ENCODE data around the gene C1QTNF5.
A peak's percentile ranks its signal among the peaks of the same experiment; 100 is the strongest.

C1QTNF5 gene

DNA sequence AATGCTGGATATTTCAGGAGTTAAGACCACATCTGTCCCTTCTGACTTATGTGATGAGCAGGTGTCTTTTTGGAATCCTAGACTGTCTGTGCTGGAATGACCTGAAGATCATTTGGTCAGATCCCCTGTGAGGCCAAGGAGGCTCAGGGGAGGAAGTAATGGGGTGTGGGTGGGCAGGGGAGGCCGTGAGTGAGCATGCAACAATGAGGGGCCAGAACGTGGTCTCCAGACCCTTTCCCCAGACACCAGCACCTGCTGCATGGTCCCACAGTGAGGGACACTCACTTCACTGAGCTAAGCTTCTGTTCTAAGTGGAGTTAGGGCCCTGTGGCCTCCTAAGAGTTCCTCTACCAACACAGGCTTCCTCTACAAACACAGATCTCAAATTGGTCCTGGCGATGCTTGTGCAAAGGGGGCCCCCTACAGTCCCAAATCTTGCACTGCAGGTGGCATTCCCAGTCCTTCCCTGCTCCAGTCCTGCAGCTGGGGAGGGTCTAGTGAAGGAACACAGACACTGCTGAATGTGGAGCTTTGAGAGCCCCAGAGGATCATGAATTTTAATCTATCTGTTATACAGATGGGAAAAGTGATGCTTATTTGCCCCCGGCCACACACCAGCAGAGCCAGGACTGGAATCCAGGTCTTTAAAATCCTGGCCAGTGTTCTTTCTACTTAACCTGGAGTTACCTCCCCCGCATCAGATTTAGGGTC lies 33.4 kb upstream of the C1QTNF5 start:
- no peak for DNase-seq (ENCODE audit: low read depth)

DNA sequence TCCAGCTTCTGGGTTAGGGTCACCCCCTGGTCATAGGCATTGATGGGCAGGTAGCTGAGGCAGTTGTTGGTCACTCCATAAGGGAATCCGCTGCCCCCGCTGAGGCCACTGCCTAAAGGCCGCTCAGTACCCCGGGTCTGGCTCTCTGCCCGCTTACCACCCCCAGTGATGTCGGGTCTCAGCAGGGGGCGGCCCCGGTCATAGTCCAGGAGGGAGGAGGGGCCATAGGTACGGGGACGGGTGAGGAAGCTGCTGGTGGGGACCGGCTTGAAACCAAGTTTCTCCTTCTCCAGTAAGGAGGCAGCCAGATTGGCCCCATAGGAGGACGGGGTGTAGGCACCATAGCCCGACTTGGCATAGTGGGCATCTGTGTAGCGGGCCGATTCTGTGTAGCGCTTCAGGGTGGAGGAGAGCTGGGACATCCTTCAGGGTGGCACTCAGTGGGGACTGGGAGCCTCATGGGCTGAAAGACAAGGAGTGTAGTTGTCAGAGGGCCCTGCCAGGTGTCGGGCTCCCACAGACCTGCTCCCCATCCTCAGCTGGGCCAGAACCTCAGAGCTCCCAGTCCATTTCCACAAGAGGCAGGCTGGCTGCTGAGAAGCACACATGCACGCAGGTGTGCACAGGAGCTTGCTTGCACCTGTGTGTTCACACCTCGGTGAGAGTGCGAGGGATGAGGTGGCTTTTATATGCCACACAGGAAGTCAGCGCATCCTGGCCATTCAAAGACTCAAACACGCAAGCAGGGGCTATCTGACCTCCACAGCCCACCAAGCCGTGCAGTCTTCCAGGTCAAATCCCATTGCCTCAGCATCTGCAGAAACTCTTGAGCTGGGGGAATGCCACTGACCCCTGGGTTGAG lies 32.6 kb upstream of the C1QTNF5 start:
- no peak overlapping the region for H3K4me3 ChIP-seq (ENCODE audit: low read depth, low read length)
- DNase-seq (ENCODE audit: low read depth) = no peak

More for the DNA sequence above, 33.4 kb upstream of the C1QTNF5 start:
- no peak overlapping the region for H3K4me3 ChIP-seq (ENCODE audit: low read depth, low read length)

DNA sequence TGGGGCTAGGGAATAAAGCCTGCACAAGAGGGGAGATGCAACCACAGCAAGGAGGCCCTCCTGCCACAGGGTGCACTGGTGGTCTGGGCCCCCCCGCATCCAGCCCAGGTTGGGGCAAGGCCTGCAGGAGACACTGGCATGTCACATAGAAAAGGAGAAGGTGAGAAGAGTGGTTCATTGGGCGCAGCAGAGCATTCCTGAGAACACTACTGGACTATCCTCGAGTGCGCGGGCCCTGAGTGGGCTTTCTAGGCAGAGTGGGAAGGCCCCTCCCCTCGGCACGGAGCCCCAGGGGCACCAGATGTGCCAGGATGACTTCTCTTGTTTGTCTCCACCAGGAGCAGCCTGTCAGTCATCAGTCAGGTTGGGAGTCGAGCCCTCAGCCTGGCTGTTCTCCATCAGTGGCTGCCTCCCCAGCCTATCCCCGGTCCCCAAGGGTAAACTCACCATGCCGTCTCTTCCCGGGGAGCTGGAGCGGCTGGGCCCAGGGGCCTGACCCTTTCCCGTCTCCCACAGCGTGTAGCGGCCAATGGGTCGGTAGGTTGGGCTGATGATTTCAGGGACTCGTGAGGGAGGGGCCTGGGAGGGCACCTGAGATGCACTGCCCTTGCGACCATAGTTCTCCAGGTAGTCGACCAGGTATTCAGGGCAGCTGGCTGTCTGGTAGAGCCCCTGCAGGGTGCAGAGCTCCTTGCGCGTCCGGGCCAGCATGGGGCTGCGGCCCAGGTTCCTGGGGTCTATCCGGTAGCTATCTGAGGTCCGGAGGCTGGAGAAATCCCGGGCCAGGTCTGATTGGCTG lies 31.8 kb upstream of the C1QTNF5 start:
- no peak overlapping the region for H3K4me3 ChIP-seq (ENCODE audit: low read depth, low read length)
- no peak for DNase-seq (ENCODE audit: low read depth)

DNA sequence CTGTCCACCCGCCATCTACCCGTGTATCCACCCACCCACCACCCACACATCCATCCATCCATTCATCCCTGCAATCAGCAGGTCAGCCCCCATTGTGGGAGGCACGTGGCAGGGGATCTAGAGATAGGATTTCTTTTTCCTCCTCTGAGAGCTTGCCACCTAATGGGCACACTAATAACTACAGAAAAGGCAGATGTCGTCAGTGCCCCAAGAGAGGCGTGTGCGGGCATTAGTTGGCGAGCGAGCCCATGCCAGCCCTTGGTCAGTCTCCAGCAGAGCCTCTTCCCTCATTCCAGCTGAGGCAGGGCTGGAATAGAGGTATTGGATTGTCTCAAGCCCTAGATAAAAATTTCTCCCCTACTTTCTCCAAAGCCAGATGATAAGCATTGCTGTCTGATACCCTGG lies 31.1 kb upstream of the C1QTNF5 start:
- no peak overlapping the region for H3K4me3 ChIP-seq (ENCODE audit: low read depth, low read length)
- DNase-seq (ENCODE audit: low read depth) = no peak

DNA sequence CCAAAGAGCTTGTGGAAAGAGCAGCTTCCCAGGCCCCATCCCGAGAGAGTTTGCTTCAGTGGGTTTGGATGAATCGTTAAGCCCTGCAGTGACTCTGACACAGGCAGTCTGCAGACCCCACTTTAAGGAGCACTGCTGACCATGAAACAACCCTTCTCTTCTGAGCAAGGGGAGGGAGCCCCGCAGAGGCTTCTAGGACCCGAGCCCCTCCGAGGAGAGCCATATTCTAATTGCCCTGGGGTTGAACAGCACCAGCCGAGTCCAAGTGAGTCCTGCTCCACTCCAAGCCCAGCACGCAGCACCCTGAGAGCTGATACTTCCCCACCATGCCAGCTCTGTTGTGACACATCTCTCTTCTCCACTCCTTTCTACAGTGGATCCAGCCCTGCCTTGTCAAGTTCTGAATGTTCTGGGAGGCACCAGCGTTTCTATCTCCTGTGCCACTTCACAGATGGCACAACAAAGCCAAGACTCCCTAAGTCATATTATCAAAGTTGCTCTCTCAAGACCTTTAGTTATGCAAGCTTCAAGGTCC lies 30.5 kb upstream of the C1QTNF5 start:
- no peak for DNase-seq (ENCODE audit: low read depth)

DNA sequence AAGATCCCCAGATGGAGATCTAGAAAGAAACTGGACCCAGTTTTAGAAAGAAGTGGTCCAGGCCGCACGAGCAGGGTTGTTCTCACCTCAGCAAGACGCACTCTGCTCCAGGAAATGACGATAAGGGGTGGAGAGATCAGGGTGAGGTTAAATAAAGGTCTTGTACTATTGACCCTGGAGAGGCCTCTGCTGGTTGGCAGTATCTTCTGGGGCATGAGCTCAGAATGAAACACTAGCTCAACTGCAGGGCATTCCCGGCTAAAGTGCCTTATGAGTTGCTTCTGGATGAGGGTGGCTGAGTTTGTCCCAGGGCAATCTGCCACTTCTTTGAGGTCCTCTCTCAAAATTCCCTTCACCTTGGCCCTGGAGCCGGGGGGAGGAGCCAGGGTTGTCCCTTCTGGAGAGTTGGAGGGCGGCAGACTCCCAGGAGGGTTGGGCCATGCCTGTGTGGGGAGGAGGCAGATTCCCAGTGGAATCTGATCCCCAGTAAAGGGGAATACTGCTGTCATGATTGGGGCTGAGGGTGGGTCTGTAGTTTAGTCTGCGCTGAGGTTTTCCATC lies 29.9 kb upstream of the C1QTNF5 start:
- no peak for DNase-seq (ENCODE audit: low read depth)
- no peak overlapping the region for H3K4me3 ChIP-seq (ENCODE audit: low read depth, low read length)

More for the DNA sequence above, 30.5 kb upstream of the C1QTNF5 start:
- H3K4me3 ChIP-seq (ENCODE audit: low read depth, low read length) = no peak overlapping the region

DNA sequence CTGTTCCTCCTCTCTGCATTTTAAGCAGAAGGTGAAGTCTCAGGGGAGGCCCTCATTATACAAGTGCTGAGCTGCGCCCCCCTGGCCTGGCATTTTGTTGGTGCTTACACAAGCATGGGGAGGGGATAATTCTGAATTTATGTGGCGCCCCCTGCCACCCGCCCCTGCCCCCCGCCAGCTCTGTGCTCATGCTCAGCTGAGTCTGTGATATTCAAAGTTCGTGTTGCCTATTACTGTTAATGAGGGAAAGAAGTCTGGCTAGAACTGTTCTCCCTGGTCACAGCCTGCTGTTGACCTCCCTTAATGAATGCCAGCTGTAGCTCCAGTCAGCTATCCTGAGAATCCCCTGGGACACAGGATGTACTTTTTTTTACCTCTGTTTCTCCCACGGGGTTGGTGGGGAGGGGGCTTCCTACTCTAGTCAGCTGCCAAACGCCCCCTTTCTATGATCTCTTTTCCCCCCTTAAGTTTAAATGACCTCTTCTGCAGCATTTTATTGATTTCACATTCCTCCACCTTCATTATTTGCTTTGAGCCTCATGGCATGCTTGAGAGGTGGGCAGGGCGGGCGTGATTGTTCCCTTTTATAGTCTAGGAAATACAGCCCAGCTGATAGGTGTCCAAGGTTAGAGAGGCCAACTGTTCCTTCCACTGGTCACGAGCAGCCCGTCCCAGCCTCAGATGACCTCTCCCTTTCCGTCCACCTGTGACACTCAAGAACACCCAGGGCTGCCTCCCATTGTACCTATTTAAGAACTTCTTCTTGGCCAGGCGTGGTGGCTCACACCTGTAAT lies 28.6 kb upstream of the C1QTNF5 start:
- DNase-seq (ENCODE audit: low read depth) = no peak
- H3K4me3 ChIP-seq (ENCODE audit: low read depth, low read length) = no peak overlapping the region

DNA sequence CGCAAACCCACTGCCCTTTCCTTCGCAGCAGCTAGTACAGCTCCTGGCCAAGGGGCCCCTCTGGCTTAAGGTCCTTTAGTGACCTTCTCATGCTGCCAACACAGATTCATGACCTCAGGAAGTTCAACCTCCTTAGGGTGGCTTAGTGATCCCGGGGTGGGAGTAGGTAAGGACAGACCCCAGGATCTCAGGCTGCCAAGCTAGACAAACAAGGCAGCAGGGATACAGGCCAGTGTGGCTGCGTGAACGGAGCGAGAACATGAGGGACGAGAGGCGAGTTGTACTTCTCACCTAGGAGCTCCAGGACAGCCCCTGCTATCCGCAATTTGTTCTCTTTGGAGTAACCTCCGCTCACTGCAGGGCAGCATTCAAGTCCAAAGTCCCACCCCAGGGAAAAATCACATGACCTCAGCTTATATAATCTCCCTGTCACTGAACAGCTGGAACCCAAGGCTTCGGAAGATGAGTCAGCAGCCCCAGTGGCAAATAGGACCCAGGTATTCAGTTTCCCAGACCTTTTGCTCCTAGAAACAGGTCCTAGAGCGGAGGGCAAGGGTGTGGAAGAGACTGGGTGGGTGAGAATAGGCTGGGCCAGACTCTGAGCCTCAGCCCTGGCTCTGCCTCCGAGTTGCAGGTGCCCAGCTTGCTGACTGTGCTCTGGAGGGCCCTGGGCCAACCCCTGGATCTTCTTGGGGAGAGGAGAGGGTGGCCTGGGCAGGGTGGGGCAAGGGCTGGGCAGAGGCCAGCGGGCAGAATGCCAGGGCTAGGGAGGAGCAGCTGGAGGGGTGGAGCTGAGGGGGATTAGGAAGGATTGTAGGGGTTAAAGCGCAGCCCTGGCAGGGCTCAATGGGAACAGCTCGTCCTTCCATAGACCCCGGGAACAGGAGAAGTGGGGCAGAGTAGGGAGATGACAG lies 27.7 kb upstream of the C1QTNF5 start:
- no peak overlapping the region for H3K4me3 ChIP-seq (ENCODE audit: low read depth, low read length)
- no peak for DNase-seq (ENCODE audit: low read depth)

DNA sequence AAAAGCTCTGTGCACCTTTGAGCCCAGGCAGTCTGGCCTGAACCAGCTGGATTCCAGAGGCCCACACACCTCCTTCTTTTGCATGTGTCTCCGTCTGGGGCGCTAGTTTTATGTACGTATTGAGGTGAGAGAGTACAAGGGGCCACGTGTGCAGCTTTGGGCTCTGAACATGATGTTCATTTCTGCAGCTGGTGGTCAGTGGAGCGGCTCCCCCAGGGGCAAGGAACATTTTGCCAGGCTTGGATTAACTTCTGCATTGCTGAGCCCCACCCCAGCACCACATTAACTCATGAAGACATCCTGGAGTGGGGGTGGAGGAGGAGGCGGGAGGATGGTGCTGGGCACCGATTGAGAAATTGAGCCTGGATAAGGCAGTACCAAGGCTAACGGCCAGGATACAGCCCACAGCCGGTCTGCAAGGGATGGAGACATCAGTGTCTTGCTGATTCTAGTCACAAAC lies 27.0 kb upstream of the C1QTNF5 start:
- no peak for DNase-seq (ENCODE audit: low read depth)
- no peak overlapping the region for H3K4me3 ChIP-seq (ENCODE audit: low read depth, low read length)

DNA sequence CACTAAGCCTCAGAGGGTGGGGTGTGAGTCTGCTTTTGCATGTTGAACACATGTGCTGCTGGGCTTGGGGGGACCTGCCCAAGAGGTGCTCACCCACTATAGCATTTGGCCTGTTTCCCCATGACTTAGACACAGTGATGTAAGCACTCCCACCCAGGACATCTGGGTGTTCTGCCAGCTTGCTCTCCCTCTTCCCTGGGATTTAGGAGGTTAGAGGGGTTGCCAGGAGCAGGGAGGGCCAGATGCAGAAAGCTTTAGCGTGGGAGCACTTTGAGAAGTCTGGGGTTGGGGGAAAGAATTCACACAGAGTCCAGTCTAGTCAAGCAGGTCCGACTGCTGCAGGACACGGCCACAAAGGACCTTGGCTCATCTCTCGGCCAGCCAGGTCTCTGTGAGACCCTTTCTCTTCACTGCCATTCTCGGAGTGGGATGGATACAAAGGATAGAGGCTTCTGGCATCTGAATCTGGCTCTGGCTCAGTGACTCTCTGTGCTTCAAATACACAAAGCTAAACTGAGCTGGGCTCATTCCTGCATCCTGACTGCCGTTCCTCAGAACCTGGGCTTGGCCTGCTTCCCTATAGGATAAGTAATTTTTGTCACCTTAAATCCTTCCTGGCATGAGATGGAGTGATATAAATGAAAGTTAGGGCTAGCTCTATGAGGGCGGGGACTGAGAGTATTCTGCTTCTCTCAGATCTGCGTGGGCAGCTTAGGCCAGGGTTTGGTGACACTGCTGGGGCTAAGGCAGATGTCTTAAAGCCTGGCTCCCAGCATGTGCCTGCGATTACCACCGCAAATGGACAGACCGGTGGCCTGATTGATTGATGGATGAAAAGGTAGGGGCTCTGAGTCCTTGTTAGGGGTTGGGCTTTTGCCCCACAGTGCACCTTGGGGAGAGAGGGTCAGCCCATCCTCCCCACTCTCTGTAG lies 26.3 kb upstream of the C1QTNF5 start:
- no peak for DNase-seq (ENCODE audit: low read depth)
- no peak overlapping the region for H3K4me3 ChIP-seq (ENCODE audit: low read depth, low read length)

DNA sequence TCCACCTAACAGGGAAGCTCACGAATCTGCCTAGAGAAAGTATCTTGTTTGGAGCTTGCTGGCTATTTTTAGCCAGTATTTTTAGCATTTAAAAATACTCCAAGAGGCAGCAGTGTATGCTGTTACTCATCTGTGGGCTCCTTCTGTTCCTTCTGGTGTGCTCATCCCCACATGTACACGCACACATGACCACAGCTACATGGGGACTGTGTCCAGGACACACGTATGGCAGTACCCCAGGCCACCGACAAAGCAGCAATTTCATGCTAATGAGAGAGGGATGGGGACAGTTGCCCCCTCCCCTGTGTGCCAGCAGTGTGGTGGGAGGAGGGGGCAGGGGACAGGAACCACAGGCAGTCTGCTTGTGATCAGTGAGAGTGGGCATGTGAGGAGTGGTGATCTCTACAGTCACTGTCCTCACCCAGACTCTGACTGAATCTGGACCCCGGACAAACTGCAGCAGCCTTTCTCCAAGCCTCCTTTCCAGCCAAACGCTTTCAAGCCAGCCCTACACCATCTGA lies 24.4 kb upstream of the C1QTNF5 start:
- DNase-seq (ENCODE audit: low read depth) = no peak
- H3K4me3 ChIP-seq (ENCODE audit: low read depth, low read length) = no peak overlapping the region

DNA sequence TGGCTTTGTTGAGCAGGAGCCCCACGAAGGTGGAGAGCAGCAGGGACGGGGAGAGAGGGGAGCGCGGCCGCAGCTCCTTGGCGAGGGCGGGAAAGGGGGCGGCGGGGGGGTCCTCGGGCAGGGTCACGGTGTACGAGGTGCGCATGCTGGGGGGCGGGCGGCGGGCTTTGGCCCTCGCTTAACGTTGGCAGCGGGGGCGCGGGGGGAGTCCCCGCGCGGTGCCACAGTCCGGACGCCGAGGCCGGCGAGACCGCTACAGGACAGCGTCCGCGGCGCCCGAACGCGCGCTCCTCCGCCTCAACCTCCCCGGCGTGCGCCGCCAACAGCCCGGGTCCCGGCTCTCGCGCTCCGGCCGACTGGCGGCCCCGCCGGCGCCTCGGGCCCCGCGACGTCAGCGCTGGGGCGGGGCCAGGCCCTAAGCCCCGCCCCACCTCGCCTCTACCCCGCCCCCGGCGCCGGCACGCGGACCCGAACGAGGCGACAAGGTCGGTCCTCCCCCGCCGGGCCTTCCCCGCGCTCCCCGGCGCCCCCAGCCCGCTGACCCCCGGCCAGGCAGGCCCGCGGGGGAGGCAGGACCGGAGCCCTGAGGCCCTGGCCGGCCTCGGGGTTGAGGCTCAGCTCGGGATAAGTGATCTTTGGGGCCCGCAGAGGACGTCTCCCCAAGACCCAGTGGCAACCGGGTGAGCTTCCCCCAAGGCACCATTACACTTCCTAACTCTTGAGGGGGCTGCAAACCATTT lies 23.3 kb upstream of the C1QTNF5 start:
- DNase-seq (ENCODE audit: low read depth) = no peak
- H3K4me3 ChIP-seq (ENCODE audit: low read depth, low read length) = peak overlapping the region; percentile 51

DNA sequence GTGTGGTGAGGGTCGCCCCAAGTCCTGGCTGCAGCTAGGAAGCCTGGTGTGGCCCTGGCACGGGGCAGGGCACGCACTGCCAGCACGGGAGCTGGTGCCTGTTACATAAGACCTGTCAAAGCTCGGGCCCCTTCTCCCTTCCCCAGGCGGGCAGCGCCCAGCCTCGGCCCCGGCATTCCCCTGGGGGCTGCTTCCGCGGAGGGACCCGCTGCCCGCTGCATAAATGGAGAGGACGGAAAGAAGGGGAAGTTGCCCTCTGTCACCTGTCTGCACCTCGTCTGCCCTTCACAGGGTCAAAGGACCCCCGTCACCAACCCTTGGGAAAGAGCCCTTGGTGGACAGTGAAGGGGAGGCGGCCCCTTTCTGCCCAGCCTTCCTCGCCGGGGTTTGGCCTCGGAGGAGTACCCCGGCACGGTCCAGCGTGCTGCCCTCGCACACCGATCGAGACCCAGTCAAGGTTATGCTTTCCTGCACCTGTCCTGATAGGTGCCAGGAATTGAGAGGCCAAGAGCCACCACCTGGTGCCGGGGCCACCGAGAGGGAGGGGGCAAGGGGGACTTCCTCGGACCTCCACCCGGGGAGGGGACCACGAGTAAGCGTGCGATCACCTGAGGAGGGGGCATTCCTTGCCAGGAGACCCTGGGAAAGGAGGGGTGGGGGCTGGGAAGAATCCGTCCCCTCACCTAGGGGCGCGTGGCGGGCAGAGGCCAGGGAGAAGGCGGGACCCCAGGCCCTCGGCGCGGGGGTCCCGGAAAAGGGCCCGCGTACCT lies 22.6 kb upstream of the C1QTNF5 start:
- H3K4me3 ChIP-seq (ENCODE audit: low read depth, low read length) = peak overlapping the region; percentile 51
- DNase-seq (ENCODE audit: low read depth) = no peak

DNA sequence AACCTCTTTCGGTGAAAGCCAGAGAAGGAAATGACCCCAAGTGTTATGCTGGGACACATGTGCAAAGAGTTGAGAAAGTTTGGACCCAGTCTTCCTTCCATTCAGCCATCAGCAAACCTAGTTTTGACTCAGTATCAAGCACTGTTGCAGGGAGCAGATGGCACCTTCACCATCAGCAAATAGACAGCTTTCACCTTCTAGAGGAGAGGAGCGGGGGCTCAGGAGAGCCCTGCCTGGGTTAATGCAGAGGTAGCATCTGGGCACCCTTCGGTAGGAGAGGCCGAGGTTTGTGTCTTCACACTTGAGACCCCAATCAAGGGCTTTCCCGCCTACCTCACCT lies 22.0 kb upstream of the C1QTNF5 start:
- H3K4me3 ChIP-seq (ENCODE audit: low read depth, low read length) = peak overlapping the region; percentile 51

More for the DNA sequence above, 22.0 kb upstream of the C1QTNF5 start:
- DNase-seq (ENCODE audit: low read depth) = no peak

Measured in skeletal muscle cell (primary cell).